ENCODE measurements around the gene HIF1A.

GRCh38 chr14:61769893-61770292, 74.6 kb downstream of the HIF1A start:
- TF ChIP-seq KIAA2018 (CRISPR knock-in tag; IDR thresholded peaks at IDR 0.05; ENCODE audit: borderline replicate concordance) (no peak), CTCF (CRISPR knock-in tag; IDR thresholded peaks at IDR 0.05) (no peak), FOXP1 (IDR thresholded peaks at IDR 0.05) (no peak), FOXP1 (CRISPR knock-in tag; IDR thresholded peaks at IDR 0.05) (no peak), NFYB (CRISPR knock-in tag; IDR thresholded peaks at IDR 0.05) (no peak), SP1 (IDR thresholded peaks at IDR 0.05) (no peak), SP1 (CRISPR knock-in tag; IDR thresholded peaks at IDR 0.05) (no peak)

Measured in HepG2 (cell line).